Measurements from ENCODE around the gene TMEM106C. TPM values are rescaled to one million over a fixed set of nuclear protein-coding genes. Genes with fewer than 3 reads are reported as not detected.

TMEM106C gene, protein sequence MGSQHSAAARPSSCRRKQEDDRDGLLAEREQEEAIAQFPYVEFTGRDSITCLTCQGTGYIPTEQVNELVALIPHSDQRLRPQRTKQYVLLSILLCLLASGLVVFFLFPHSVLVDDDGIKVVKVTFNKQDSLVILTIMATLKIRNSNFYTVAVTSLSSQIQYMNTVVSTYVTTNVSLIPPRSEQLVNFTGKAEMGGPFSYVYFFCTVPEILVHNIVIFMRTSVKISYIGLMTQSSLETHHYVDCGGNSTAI
- total RNA-seq (2022; extraction: Qiagen RNA extraction; ENCODE audit: low read depth) = 123 to 152 TPM (median 136 TPM) in 5 replicates

DNA sequence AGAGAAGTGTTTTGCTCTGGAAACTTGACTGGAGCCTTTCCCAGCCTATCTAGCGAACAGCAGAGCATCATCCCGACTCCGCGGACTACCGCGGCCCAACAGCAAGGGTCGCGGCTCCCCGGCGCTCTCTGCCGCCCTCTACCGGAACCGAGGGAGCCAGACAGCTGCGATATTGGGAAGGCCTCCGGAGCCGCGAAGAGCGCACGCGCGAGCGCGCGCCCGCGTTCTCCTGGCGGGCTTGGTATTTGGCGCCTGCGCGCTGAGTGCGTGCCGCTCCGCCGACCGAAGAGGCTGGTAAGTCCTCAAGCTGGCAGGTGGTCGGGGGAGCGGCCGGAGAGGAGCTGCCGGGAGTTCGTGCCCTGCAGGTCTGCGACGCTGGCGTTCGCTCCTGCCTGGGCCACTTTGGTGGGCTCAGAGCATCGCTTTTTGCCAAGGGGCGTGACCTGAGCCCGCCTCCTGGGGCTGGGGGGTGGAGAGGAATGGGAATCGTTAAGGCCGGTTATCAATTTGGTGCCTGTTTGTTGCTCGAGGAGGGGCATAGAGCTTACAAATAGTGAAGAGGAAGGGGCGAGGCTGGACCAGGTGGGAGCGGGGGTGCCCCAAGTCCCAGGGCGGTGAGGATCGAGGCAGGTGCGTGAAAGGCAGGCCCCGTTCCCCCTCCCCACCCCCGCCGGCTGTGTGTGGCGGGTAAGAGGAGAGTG lies at the start of gene TMEM106C:
TSS of gene TMEM106C (plus strand) at position 257 of the 701 bp plus-strand sequence. CDS start 641 bp downstream, outside the sequence.

DNA sequence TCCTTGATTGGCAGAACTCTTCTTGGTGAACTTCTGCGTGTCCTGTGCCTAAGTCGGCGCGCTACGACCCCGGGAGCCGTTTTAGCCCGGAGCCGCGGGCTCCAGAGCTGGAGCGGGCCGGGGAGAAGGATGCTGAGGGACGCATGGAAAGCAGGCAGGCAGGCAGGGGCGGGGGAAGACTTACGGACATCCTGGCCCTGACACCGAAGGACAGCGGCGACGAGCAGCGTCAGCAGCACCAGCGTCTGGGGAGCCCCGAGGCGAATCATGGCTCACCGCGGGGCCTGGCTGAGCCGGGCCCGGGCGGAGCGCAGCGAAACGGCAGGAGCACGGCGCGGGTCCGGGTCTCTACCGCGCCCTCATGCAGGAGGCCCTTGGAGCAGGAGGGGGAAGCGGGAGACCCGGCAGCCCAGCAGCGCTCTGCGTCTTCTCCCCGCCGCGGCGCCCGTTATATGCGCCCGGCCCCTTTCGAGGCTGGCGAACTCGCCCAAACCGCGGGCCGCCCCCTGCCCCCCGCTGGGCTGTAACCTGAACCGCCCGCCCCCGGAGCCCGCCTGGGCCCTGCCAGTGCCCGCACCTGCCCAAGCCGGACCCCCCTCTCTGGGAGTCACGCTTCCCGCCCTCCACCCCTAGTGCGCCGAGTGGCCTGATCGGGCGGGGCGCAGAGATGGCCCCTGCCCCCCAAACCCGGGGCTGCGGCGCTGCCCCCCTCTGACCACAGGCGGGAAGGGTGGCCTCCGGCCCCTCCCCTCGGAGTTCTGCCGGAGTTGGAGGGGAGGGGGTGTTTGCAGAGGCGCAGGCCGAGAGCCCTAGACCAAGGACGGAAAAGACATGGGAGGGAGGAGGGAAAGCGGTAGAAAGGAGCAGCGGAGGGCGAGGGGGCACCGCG lies 40.9 kb downstream of the TMEM106C start, which contains the start of gene COL2A1:
TSS of gene COL2A1 (minus strand) at position 424 of the 889 bp plus-strand sequence. CDS start at position 269, 155 bp downstream.

Other genes starting within 250 kb of the TMEM106C start
- not detected in 5 replicates for gene ENDOU, start 238.1 kb upstream of the TMEM106C start, total RNA-seq (2022; extraction: Qiagen RNA extraction; ENCODE audit: low read depth)
- 0.27 to 0.78 TPM (median 0.53 TPM) in 5 replicates for gene RAPGEF3, start 204.7 kb upstream of the TMEM106C start, total RNA-seq (2022; extraction: Qiagen RNA extraction; ENCODE audit: low read depth)
- 22.8 to 30.1 TPM (median 29.2 TPM) in 5 replicates for gene SLC48A1, start 190.4 kb upstream of the TMEM106C start, total RNA-seq (2022; extraction: Qiagen RNA extraction; ENCODE audit: low read depth)
- 36.2 to 52.0 TPM (median 47.5 TPM) in 5 replicates for gene HDAC7, start 143.7 kb upstream of the TMEM106C start, total RNA-seq (2022; extraction: Qiagen RNA extraction; ENCODE audit: low read depth)
- 2.8 to 3.6 TPM (median 3.0 TPM) in 5 replicates for gene VDR, start 58.6 kb upstream of the TMEM106C start, total RNA-seq (2022; extraction: Qiagen RNA extraction; ENCODE audit: low read depth)
- 0.06 to 0.40 TPM (median 0.17 TPM) in 4 of 5 replicates, not detected in the other for gene COL2A1, start 40.9 kb downstream of the TMEM106C start, total RNA-seq (2022; extraction: Qiagen RNA extraction; ENCODE audit: low read depth)
- gene SENP1, start 142.5 kb downstream of the TMEM106C start, total RNA-seq (2022; extraction: Qiagen RNA extraction; ENCODE audit: low read depth) = 9.1 to 15.7 TPM (median 12.7 TPM) in 5 replicates
- 24.4 to 28.3 TPM (median 27.2 TPM) in 5 replicates for gene PFKM, start 155.8 kb downstream of the TMEM106C start, total RNA-seq (2022; extraction: Qiagen RNA extraction; ENCODE audit: low read depth)
- gene ASB8, start 193.9 kb downstream of the TMEM106C start, total RNA-seq (2022; extraction: Qiagen RNA extraction; ENCODE audit: low read depth) = 11.6 to 17.6 TPM (median 13.3 TPM) in 5 replicates
- 3.0 to 3.4 TPM (median 3.3 TPM) in 5 replicates for gene CCDC184, start 220.0 kb downstream of the TMEM106C start, total RNA-seq (2022; extraction: Qiagen RNA extraction; ENCODE audit: low read depth)
- not detected in 5 replicates for gene OR10AD1, start 239.7 kb downstream of the TMEM106C start, total RNA-seq (2022; extraction: Qiagen RNA extraction; ENCODE audit: low read depth)